Muscle of leg (tissue), 11 donors: ENCODE measurements around the gene METAP1D. TPM values are rescaled to one million over a fixed set of nuclear protein-coding genes. Genes with fewer than 3 reads are reported as not detected.
A peak's percentile ranks its signal among the peaks of the same experiment; 100 is the strongest.

Source experiments
- DNase-seq: peaks from one replicate; pipeline ENCODE4 v3.0.0; 2013
- H3K27ac ChIP-seq: one replicate; pipeline ENCODE4 v1.5.1; 2013; ENCODE audit warnings: mild to moderate bottlenecking, low read length, control low read depth
- H3K27me3 ChIP-seq: one replicate; pipeline ENCODE4 v1.6.1; 2013; ENCODE audit warnings: low read length; ENCODE audit not compliant: control insufficient read depth, insufficient read depth
- H3K36me3 ChIP-seq: one replicate; pipeline ENCODE4 v1.6.1; 2013; ENCODE audit warnings: low read length; ENCODE audit not compliant: control insufficient read depth, insufficient read depth
- H3K4me1 ChIP-seq: one replicate; pipeline ENCODE4 v1.6.1; 2013; ENCODE audit warnings: low read length; ENCODE audit not compliant: control insufficient read depth, insufficient read depth
- H3K4me3 ChIP-seq: one replicate; pipeline ENCODE4 v1.5.1; 2013; ENCODE audit warnings: low read length, control low read depth
- H3K9me3 ChIP-seq: replicated peaks from 2 replicates; pipeline ENCODE4 v1.6.1; 2013; ENCODE audit warnings: low read depth, low read length; ENCODE audit not compliant: control insufficient read depth
- WGBS: methylation state at CpG from one replicate; pipeline ENCODE4 v1.1.5; 2013; ENCODE audit warnings: missing lambda C conversion rate; ENCODE audit not compliant: insufficient coverage; 5-methylcytosine and 5-hydroxymethylcytosine counted together
- polyA plus RNA-seq, 8 donors: library from polyadenylated mRNA; unstranded; fragments of 120-200 nt; gene quantifications; one replicate each; pipeline versions ENCODE4 v1.2.1 to v1.2.3, GENCODE V29; 2013; ENCODE audit warnings: inconsistent platforms in 1 of 8, low replicate concordance in 1 of 8; ENCODE audit not compliant: insufficient read length in 8 of 8, insufficient read depth in 1 of 8
- total RNA-seq: library from RNA; stranded (reverse); fragments of 120-200 nt; gene quantifications from one replicate; pipeline ENCODE4 v1.2.4, GENCODE V29; 2013

METAP1D gene
- total and polyA plus RNA-seq, 9 donors: 7.8 to 16.0 (median 9.8) TPM

DNA sequence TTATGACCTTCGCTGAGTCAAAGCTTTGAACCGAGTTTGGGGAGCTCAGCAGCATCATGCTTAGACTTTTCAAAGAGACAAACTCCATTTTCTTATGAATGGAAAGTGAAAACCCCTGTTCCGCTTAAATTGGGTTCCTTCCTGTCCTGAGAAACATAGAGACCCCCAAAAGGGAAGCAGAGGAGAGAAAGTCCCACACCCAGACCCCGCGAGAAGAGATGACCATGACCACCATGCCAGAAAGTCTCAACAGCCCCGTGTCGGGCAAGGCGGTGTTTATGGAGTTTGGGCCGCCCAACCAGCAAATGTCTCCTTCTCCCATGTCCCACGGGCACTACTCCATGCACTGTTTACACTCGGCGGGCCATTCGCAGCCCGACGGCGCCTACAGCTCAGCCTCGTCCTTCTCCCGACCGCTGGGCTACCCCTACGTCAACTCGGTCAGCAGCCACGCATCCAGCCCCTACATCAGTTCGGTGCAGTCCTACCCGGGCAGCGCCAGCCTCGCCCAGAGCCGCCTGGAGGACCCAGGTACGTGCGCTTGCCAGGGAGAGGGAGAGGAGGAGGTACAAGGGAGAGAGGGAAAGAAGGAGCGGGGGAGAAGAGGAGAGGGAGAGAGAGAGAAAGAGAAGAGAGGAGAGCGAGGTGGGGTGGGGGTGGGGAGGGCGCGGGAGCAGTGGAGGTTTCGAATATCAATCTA is 85.9 kb downstream of the METAP1D start, which contains the start of gene DLX1:
TSS of gene DLX1 (plus strand) at position 48 of the 700 bp plus-strand sequence. CDS start at position 219, 171 bp downstream.
- WGBS: under 1% methylated on average over 23 of the region's 34 CpGs
- no peak for DNase-seq
- Histone ChIP-seq H3K27me3 (peaks cover 100% of the 10 kb centered on the region), H3K4me3 (peak within 1 kb of the TSS; percentile 44), H3K27ac (no peak within 1 kb of the TSS), H3K4me1 (peaks cover 56% of the 10 kb centered on the region), H3K9me3 (no peaks in the 10 kb centered on the region), H3K36me3 (no peaks in the 10 kb centered on the region)

DNA sequence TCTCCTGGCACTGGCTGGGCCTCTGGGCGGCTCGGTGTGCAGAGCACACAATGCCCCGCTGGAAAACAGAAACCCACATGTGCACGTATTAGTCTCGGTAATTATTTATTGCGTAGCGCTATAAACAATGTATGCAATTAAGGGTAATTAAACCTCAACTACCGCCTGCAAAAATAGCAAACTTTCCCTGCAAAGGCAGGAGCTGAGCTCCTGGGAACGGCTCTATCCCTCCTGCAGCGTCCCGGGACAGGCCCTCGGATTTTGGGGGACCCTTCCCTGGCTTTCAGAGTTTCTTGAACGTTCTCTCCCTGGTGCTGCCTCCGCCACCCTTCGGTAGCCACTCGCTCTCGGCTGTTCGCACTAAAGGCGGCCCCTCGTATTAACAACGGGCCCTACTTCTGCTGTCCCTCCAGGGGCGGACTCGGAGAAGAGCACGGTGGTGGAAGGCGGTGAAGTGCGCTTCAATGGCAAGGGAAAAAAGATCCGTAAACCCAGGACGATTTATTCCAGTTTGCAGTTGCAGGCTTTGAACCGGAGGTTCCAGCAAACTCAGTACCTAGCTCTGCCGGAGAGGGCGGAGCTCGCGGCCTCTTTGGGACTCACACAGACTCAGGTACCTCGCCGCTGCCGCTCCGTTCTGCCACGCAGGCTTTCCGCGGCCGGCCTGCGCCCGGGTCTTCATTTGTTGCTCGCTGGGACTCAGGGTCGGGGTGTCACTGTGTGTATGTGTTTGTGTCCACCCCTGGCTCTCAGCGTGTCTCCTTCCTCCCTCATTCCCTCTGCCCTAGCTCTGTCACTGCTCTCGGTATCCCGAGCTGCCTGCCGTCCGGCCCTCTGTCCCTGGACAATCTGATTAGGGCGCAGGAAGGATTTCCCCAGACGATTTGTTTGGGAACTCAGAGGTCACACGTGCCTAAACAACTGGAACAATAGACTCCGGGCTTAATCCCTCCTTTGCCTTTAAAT is 86.8 kb downstream of the METAP1D start:
- 2% methylated on average over 35 of the region's 54 CpGs for WGBS
- Histone ChIP-seq H3K4me3 (no peak overlapping the region), H3K27me3 (peaks cover 98% of the 10 kb centered on the region), H3K27ac (no peak overlapping the region), H3K4me1 (peaks cover 52% of the 10 kb centered on the region), H3K9me3 (no peaks in the 10 kb centered on the region), H3K36me3 (no peaks in the 10 kb centered on the region)
- peak; percentile 15 for DNase-seq

DNA sequence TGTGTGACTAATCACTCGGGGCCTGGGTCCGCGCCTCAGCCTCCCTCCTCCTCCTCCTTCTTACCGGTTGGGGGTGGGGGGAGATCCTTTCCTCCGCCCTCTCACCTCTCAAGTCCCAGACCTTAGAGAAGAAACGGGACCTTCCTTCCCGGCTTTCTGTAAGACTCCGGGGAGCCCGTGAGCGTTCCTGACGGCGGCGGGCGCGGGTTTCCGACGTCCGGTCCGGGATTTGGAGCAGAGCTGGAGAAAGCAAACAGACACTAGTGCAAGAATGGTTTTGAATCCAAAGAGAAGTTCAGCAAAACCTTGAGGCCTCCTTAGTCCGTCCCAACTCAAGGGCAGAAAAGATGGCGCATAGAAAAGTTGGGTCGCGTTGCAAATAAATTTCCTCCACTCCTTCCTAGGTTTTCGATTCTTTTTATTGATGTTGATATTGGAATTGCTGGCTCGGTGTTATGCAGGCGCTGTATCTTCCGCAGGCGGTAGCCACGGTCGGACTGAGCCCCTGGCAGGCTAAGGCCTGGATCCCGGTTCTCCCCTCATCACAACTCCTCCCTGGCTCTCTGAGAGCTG is 87.5 kb downstream of the METAP1D start:
- DNase-seq: peak; percentile 9
- 2% methylated on average over 21 of the region's 31 CpGs for WGBS
- H3K27me3 ChIP-seq: peaks cover 98% of the 10 kb centered on the region
- H3K4me1 ChIP-seq: peaks cover 50% of the 10 kb centered on the region
- H3K27ac ChIP-seq: no peak overlapping the region
- no peaks in the 10 kb centered on the region for H3K9me3 ChIP-seq
- H3K36me3 ChIP-seq: no peaks in the 10 kb centered on the region
- H3K4me3 ChIP-seq: no peak overlapping the region

DNA sequence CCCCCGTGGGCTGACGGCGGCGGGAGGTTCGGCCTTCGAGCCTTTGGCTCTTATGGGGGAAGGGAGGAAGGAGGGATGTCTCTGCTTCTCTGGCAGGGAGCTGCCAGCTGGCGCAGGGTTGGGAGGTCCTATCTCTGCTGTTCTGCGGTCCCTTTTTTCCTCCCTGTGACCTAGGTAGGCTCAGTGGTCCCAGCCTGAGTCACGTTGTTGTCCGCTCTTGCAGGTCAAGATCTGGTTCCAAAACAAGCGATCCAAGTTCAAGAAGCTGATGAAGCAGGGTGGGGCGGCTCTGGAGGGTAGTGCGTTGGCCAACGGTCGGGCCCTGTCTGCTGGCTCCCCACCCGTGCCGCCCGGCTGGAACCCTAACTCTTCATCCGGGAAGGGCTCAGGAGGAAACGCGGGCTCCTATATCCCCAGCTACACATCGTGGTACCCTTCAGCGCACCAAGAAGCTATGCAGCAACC is 88.1 kb downstream of the METAP1D start:
- Histone ChIP-seq H3K4me3 (no peak overlapping the region), H3K9me3 (no peaks in the 10 kb centered on the region), H3K27me3 (peaks cover 98% of the 10 kb centered on the region), H3K27ac (no peak overlapping the region), H3K36me3 (no peaks in the 10 kb centered on the region), H3K4me1 (peaks cover 44% of the 10 kb centered on the region)
- WGBS: 0% methylated on average over 13 of the region's 23 CpGs
- DNase-seq: peak; percentile 3

DNA sequence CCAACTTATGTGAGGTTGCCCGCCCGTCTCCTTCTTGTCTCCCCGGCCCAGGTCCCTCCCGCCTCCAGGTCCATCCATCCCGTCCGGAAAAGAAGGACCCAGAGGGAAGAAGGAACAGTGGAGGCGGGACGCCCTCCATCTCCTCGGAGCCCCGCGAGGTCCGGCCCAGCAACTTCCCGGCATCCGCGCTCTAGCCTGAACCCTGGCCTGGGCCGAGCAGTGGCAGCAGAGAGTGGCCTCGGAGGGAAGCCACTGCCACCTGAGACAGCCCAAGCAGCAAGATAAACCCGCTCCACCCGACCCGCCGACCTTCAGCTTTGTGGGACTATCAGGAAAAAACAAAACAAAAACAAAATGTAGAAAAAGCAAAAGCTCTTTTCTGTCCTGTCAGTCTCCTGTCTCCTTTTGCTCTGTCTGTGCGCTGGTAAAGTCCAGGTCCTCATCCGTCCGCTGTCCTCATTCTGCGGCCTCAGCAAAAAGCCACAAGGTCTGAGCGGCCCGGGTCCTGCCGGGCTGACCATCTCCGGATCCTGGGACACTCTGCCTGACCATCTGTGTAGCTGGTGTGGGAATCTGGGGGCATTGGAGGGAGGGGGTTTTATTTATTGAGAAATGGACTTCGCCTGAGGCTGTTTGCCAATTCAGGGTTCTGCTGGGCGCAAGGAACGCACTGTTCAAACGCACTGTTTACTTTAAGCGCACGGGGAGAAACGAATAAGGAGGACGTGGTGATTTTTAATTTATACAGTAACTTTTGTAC is 88.7 kb downstream of the METAP1D start:
- Histone ChIP-seq H3K4me1 (peaks cover 41% of the 10 kb centered on the region), H3K4me3 (no peak overlapping the region), H3K36me3 (no peaks in the 10 kb centered on the region), H3K27ac (no peak overlapping the region), H3K9me3 (no peaks in the 10 kb centered on the region), H3K27me3 (peaks cover 98% of the 10 kb centered on the region)
- 2% methylated on average over 26 of the region's 37 CpGs for WGBS
- peak; percentile 5 for DNase-seq

DNA sequence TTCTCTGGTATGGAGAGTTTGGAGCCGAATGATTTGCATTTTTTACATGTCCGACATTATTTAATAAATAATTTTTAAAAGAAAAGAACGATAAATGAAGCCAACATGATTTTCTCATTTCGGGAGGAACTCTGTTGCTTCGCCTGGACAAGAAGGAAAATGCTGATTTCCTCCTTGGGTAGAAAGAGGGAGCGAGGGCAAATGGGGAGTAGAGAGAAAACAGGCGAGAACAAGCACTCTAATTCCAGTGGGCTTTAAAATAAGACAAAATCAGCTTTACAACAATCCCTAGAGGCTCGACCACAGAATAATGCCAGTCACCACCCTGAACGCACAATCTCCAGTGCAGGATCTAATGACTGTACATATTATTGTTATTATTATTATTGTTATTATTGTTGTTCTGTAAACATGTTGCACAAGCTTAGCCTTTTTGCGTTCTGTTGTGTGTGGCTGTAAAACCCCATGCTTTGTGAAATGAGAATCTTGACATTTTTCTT is 89.3 kb downstream of the METAP1D start:
- peaks cover 98% of the 10 kb centered on the region for H3K27me3 ChIP-seq
- H3K36me3 ChIP-seq: no peaks in the 10 kb centered on the region
- H3K27ac ChIP-seq: no peak overlapping the region
- DNase-seq: no peak
- peaks cover 40% of the 10 kb centered on the region for H3K4me1 ChIP-seq
- WGBS: no CpG with 5 or more reads among the region's 10 CpGs
- no peak overlapping the region for H3K4me3 ChIP-seq
- H3K9me3 ChIP-seq: no peaks in the 10 kb centered on the region

DNA sequence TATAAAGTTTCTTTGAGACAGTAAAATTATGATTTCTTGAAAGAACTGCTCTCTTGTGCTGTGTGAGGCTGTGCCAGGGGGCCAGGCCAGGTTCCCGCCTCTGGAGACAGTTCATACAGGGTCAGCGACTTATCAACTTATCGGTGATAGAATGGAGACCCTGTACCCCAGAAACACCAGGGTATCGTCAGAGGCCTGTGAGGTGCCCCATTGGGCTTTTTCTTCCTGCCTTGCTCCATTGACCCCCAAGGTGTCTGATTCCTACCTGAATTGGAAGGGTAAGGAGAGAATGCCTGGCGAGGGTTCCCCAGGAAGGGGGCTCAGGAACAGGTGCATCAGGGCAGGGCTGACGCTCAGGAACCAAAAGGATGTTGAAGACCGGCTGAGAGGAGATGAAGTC is 89.9 kb downstream of the METAP1D start:
- Histone ChIP-seq H3K4me1 (peaks cover 40% of the 10 kb centered on the region), H3K27me3 (peaks cover 98% of the 10 kb centered on the region), H3K9me3 (no peaks in the 10 kb centered on the region), H3K27ac (no peak overlapping the region), H3K36me3 (no peaks in the 10 kb centered on the region), H3K4me3 (no peak overlapping the region)
- whole genome bisulfite sequencing: 27% methylated on average over 5 of the region's 7 CpGs
- DNase-seq: peak; percentile 2

DNA sequence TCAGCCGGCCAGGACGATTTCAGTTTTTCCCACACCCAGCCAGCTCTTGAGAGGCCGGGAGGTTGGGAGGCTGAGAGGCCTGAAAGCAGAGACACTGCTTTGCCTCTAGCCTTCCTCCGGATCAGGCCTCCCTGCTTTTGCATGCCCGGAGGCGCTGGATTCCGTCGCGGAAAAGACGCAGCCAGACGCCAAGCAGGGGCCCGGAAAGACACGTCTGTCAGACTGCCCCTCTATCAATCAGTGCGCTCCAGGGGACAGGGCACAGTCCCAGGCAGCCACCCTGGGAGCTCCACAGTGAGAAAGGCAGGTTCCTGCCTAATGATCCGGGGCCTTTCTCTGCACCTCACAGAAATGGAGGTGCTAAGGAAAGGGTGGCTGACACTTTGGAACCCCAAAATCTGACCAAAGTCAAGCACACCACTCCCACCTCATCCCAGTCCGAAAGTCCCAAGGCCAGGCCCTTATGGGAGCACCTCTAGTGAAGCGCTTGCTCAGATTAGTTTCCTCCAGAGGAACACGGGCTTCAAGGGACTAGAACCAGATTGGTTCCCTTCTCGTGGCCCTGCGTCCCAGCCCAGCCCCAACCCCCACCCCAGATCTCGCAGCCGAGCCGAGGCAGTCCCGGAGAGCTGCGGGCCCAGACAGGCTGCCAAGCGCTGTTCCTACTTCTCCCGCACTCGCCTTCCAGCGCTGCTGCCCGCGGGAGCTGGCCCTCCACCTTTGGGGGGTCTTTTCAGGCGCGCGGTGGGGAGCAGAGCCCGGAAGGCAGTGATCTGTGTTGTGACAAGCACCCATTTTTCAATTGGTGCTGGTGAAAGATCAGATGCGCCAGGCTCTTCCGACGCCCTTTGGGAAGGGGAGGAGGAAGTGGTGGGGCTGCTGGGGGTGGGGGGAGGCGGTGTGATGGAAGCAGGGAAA is 90.5 kb downstream of the METAP1D start:
- Histone ChIP-seq H3K27ac (no peak overlapping the region), H3K36me3 (no peaks in the 10 kb centered on the region), H3K9me3 (no peaks in the 10 kb centered on the region), H3K4me3 (no peak overlapping the region), H3K4me1 (peaks cover 40% of the 10 kb centered on the region), H3K27me3 (peaks cover 98% of the 10 kb centered on the region)
- WGBS: 6% methylated on average over 34 of the region's 39 CpGs
- peak; percentile 4 for DNase-seq
